GM18508 (cell line): ENCODE results near the gene NSMCE4A.
"Not testable (repeated sequence)": the region's sequence is repeated elsewhere in the genome, so short reads cannot be mapped to it uniquely, and the experiment has no call there.

ENCODE experiments used
- ATAC-seq: cut with Tn5 transposase; IDR thresholded peaks from one replicate; pipeline ENCODE4 v1.9.1; 2021; ENCODE audit warnings: moderate number of reproducible peaks; ENCODE audit not compliant: insufficient read depth, unreplicated experiment

The NSMCE4A gene

GRCh38 chr10:121942749-121943416 is 32.1 kb downstream of the NSMCE4A start:
- ATAC-seq = no peak

DNA sequence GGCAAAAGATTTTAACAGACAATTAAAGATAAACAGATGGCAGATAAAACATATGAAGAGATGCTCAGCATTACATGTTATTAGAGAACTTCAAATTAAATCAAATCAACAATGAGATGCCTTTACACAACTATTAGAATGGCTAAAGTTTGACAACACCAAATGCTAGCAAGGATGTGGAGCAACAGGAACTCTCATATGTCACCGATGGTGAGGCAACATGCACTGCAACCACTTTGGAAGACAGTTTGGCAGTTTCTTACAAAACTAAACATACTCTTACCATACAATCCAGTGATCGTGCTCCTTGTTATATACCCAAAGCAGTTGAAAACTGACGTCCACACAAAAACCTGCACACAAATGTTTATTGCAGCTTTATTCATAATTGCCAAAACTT is 33.5 kb downstream of the NSMCE4A start:
- no peak for ATAC-seq

- no peak for ATAC-seq
Observed at GRCh38 chr10:121936295-121936694, 38.7 kb downstream of the NSMCE4A start.

- ATAC-seq = no peak
Observed at GRCh38 chr10:121935702-121936101, 39.3 kb downstream of the NSMCE4A start.

- ATAC-seq = not testable (repeated sequence)
Observed at GRCh38 chr10:121930268-121931085, 44.5 kb downstream of the NSMCE4A start.

DNA sequence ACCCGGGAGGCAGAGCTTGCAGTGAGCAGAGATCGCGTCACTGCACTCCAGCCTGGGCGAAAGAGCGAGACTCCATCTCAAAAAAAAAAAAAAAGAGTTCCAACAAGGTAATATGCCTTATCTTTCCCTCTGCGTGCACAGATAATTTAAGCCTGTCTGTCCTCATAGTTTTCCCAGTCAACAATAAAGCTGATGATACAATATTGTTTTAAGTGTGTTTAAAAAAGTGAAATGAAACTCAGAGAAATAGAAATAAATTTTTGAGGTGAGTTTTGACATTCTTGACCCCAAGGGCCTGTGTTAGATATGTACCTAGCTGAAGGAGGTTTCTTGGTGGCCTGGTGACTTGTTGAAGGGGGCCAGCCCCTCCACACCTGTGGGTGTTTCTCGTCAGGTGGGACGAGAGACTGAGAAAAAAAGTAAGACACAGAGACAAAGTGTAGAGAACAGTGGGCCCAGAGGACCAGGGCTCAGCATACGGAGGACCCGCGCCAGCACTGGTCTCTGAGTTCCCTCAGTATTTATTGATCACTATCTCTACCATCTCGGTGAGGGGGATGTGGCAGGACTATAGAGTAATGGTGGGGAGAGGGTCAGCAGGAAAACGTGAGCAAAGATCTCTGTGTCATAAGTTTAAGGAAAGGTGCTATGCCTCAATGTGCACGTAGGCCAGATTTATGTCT is 45.3 kb downstream of the NSMCE4A start:
- ATAC-seq = not testable (repeated sequence)

DNA sequence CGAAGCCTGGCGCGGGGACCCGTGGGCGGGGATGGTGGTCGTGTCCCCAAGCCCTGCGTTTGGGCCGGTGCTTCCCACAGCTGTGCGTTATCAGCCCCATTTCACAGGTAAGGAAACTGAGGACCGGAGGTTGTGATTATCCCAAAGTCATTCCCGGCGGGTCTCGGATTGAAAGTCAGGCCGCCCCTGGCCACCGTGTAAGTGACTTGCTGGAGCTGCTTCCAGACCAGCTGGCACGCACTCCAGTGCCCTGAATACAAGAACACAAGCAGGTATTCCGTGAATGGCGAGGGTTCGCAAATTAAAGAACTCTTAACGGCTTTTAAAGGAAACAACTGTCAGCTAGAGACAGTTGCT is 46.5 kb downstream of the NSMCE4A start:
- peak; percentile 4 for ATAC-seq

- ATAC-seq = peak; percentile 35
Observed at GRCh38 chr10:121927841-121928527, 47.0 kb downstream of the NSMCE4A start, which contains the start of gene ATE1. Gene ATE1, minus strand, starts transcription at chr10:121928031. Its CDS starts 82 bp downstream, at chr10:121927949.

GRCh38 chr10:121927318-121927840 is 47.6 kb downstream of the NSMCE4A start:
- peak; percentile 25 for ATAC-seq

DNA sequence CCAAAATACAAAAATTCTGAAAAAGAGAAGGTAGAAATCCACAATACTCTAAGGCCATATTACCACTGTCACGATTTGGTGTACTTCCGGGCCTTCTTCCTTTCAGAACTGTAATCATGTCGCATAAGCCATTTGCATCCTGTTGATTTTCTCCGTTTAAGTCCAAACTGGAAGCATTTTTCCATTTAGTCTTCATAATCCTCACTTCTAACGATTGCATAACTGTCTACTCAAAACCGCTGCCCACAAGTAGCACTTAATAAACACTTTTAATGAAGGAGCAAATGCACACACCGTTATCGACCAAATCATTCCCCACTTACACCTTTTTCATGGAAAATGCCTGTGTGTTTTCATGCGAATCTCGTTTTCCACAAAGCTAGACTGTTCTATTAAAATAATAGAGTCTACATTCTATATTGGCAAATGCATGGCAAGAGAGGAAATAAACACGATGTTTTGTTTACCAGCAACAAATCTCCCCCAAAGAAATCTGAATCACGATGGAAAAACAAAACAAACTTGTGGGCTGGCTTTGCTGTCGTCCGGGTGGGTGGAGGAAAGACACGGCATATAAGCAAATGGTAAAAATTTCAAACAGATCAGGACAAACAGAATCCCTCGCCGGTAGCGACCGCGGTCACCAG is 48.2 kb downstream of the NSMCE4A start:
- ATAC-seq = no peak

DNA sequence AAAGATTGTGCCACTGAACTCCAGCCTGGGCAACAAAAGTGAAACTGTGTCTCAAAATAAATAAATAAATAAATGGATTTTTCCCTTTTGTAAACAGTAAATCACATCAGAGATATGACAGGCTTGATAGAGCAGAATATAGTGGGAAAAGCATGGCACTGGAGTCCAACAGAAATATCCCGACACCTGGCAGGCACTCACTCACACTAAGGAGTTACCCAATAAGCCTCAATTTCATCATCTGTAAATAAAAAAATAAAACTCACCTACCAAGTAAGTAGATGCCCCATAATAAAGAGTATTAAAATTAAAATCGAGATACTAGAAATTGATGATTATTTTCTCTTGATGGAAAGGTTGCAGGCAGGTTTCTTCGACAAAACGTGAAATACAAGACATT is 48.9 kb downstream of the NSMCE4A start:
- ATAC-seq = no peak

- no peak for ATAC-seq
Observed at GRCh38 chr10:121921238-121921931, 53.6 kb downstream of the NSMCE4A start.

- no peak for ATAC-seq
Observed at GRCh38 chr10:121919666-121920065, 55.4 kb downstream of the NSMCE4A start.

DNA sequence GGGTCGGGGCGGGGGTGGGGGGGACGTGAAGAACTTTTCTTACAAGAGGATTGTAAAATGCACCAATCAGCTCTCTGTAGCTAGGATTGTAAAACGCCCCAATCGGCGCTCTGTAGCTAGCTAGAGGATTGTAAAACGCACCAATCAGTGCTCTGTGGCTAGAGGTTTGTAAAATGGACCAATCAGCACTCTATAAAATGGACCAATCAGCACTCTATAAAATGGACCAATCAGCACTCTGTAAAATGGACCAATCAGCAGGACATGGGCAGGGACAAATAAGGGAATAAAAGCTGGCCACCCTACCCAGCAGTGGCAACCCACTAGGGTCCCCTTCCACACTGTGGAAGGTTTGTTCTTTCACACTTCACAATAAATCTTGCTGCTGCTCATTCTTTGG is 56.2 kb downstream of the NSMCE4A start:
- ATAC-seq = not testable (repeated sequence)

GRCh38 chr10:121914661-121915060 is 60.4 kb downstream of the NSMCE4A start:
- ATAC-seq = no peak

- ATAC-seq = no peak
Observed at GRCh38 chr10:121911421-121911697, 63.7 kb downstream of the NSMCE4A start.

- ATAC-seq = no peak
Observed at GRCh38 chr10:121910673-121911420, 64.2 kb downstream of the NSMCE4A start.
